Stimulated activated CD4-positive, alpha-beta T cell treated with anti-CD3 and anti-CD28 coated beads, TNF-alpha, amount 100 ng/mL, for 4 hours (primary cell): ENCODE measurements around the gene HNRNPF.

Source experiments
- DNase-seq, 3 experiments: peaks; one replicate each; pipeline ENCODE4 v3.0.0-alpha.2; 2020; ENCODE audit warnings: low read depth in 3 of 3

The HNRNPF gene

DNA sequence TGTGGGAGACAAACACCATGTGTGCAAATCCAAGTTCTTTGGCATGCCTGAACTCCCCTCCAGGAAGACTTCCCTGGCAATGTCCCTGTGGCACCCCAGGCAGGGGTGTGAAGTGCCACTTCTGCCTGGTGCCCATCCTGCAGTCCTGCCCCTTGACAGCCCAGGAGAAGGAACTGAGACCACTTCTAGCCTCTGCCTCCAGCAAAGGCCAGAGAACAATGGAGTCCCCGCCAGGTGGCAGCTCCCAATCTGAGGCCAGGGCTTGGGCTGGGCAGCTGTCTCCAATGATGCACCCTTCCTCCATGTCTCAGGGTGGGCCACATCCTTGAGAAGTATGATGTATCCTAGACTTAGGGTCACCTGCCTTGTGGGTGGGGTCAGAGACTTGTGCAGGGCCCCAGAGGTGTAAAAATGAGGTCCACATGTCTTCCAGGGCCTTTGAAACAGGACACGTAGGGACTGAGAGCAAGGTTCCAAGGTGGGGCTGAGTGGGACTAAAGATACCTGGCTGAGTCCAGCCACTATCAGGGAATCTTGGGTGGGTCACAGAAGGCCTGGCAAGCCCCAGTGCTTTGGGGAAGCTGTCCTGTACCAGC, 32.1 kb downstream of the HNRNPF start:
- no peak for DNase-seq

DNA sequence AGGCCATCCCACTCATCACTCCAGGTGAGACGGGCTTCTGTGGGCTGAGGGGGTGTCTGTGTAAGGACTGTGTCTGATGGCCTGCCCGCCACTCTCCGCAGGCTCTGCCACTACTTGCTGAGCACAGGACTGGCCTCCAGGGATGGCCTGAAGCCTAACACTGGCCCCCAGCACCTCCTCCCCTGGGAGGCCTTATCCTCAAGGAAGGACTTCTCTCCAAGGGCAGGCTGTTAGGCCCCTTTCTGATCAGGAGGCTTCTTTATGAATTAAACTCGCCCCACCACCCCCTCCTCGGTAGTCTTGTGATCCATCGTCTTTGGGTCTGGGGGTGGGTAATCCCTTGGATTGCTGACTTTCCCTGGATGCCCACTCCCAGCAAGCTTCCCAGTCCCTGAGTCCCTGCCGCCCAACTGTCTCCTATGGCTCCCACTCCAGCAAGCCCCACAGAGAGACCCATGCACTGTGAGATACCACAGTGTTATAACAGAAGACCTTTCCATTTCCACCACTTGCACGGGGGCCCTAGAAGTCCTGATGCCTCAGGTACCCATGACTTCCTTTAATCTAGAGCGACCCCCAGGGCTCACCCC, 32.8 kb downstream of the HNRNPF start:
- DNase-seq = no peak

DNA sequence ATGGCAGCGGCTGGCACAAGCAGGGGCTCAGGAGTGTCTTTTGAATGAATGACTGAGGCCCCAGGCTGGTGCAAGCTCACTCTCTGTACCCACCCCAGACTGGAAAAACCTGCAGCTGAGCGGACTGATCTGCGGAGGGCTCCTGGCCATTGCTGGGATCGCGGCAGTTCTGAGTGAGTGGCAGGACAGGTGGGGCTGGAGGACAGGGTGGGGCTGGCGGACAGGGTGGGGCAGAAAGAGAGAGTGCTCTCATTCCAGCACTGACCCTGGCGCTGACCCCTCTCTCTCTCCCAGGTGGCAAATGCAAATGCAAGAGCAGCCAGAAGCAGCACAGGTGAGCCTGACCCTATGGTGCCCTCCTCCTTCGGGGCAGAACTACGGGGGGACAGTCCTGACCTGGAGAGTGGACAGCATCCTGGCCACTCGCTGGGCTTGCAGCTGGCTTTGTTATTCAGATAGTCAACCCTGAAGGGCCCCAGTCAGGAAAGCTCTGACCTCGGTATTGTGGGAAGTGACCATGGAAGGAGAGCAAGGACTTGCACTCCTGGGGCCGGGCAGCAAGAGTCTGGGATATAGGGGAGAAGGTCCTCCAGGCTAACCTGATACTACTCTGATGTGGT, 33.5 kb downstream of the HNRNPF start:
- DNase-seq = no peak

DNA sequence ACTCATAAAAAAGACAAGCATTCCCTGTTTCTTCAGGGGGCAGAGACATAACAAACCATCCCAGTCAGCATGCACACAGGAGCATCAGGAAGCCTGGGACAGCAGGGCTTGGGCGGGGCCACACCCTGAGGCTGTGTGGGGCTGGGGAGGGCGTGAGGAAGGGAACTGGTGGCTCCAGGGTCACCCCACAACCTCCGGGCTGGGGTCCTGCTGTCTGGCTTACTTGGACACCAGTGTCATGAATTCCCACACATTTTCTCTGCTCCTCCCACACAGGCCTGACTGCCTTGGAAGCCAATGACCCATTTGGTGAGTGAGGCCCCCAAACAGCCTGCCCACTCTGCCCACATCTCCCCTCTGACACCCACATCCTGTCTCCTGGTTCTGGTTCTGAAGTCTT, 34.8 kb downstream of the HNRNPF start:
- DNase-seq = no peak

DNA sequence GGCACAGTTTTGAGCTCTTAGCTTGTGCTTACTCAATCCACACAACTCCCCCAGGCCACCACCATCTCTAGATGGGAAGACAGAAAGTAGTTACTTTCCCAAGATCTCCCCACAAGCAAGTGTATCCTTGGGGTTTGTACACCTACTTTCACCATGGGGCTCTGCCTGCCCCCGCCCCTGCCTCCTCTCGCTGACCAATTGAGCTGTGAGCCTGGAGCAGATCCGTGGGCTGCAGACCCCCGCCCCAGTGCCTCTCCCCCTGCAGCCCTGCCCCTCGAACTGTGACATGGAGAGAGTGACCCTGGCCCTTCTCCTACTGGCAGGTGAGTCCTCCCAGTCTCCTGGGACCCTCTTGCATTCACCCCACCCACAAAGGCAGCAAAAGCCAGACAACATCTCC, 35.5 kb downstream of the HNRNPF start:
- no peak for DNase-seq

DNA sequence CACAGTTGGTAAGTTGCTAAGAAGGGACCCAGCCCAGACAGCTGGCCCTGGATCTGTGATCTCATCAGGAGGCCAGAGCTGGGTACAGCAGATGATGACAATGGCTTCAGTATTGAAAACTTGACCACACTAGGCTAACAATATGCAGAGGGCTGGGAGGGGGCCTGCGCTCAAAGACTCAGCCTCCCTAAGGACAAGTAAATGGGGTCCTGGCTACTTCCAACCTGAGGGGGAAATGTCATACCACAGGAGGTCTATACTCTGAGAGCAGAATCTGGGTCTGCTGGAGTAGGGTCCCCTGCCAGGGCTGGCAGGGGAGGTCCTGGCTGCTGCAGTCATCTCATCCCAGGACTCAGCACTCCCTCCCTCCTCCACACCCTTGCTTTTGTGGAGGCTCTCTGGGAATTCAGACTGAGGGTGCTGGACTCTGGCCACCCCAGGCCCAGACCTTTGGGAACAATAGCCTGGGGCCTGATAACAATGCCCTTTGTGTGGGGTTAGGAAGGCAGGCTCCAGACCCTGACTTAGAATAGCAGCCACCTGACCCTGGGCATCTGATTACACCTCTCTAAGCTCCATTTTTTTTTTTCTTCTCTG, 36.1 kb downstream of the HNRNPF start:
- no peak for DNase-seq

DNA sequence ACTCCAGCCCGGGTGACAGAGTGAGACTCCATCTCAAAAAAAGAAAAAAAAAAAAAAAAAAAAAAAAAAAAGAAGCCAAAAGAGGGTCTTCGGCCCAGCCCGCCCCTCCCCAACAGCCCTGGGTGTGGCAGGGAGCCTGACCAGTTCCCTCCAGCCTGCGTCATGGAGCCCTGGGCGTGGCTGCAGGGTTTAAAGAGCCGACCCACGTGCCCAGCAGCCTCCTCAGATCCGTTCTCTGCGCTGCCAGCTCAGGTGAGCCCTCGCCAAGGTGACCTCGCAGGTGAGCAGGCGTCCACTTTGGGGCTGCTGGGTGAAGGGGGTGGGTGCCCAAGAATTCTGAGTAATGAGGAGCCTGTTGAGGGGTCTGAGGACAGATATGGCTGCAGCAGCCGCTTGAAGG, 37.6 kb downstream of the HNRNPF start, which contains the start of gene FXYD4:
FXYD4 (plus strand) TSS at position 219 of the 400 bp plus-strand sequence. CDS start 2,111 bp downstream, outside the sequence.
- DNase-seq = no peak

DNA sequence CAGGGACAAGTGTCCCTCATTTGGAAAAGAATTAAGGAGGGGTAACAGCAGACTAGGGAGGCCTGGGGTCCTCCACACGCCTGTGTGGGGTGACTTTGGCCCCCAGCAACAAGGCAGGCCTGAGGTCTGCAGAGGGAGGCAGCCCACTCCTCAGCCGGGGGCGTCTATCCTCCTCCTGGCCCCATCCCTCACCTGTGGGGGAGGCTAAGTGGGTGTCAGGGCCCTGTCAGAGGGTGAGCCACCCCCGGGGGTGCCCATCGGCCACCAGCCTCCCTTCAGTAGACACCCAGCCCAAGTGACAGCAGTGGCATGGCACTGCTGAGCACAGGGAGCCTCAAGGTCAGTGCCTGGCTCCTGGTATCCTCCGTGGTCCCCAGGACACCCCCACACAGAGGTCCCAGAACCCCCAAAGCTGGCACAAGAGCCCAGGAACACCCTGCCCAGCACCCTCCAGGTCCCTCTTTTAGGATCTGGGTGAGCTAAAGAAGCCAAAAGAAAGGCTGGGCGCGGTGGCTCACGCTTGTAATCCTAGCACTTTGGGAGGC, 38.2 kb downstream of the HNRNPF start:
- DNase-seq = no peak

DNA sequence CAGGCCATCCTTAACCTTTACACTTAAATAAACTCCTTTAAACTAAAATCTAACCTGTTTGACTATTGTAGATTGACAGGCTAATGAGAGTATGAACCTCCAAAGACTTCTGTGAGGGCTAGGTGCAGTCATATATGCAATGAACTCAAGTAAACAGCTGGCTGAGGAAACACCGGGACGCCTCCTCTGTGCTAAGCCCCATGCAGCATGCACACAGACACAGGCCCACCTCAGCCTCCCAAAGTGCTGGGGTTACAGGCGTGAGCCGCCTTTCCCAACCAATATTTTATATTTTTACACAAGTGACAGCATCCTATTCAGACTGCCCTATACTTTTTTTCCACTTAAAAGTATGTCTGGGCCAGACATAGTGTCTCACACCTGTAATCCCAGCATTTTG, 39.1 kb downstream of the HNRNPF start:
- DNase-seq = no peak

DNA sequence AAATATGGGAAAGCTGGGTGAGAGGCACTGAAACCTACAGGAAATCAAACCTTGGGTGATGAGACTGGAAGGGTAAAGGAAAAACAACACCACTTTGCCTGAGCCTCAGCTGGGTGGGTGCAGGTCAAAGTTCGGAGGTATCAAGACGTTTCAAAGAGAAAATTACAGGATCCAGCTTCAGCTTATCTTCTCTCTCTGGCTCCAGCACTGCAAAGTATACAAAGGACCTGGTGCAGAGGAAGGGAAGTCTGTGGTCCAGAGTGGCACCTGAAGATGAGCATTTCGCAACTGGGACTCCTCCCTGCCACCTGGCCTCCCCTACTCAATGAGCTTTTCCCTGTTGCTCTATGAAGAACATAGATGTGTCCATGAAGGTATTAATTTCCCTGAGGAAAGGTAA, 44.0 kb downstream of the HNRNPF start:
- no peak for DNase-seq

DNA sequence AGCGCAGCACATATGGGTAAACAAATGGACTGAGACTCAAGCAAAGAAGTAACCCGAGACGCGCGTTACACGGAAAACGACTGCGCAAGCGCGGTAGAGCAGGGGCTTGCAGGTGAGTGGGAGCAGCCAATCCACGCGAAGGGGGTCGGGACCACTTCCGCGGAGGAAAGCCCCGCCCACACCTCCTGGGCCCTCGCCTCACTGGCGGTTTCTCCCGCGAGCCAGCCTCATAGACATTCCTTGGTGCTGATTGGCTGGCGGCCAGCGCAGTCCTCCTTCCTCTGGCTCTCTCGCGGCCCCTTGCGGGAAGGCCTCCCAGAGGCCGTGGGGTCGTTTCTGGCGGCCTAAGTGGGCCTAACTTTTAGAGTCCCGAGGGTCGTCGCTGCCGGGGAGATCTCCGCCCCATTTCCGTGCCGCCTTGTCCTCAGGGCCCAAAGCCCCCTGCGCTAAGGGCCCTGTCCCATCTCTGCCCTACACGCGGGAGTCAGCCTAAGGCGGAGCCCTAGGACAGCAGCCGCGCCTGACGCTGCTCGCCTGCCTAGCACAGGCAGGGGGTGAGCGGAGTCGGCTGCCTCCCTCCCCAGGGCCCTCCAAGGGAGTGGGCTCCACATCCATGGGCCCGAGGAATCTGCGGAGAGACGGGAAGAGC, 46.7 kb downstream of the HNRNPF start:
- DNase-seq = peak; percentile 94 to 98 (median 94)

DNA sequence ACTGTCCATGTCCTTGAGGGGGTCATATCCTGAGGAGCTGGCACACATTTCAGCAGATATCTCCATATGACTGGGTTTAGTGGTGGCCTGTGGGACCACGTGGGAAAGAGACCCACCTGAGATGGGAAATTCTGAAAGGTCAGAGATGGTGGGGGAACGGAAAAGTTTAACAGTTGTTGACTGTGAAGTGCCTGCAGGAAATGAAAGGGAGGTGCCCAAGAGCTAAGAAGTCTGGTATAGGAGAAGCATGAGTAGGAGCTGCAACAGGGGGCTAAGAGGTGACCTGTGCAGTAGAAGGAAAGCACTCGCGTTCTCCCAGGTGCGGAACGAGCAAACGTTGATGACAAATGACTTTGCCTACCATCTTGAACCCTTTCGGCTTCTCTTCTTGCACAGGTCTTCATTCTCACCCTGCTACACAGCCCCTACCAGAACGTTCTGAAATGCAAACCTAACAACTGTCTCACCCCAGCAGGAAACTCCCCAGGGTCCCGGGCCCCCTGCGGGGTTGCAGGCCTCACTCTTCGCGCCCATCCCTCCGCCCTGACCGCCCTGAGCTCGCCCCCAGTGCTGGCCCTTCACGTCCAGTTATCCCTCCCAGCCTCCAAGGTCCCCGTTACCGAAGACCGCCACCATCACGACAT, 47.3 kb downstream of the HNRNPF start:
- DNase-seq = no peak

DNA sequence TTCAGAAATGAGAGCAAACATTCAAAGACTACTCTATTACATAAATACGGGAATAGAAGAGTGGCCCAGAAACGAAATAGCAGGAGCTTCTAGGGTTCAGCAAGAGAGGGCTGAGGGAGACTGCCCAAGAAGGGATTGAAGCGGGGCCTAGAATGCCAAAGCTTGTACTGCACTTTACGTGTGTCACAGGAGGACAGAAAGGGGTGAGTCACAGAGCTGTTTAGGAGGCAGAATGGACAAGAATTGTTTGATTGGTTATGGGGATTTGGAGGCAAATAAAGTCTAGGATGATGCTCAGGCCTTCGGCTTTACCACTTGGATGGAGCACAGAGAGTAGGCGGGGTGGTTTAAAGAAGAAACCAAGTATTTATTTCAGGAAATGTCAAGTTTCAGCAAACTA, 48.9 kb downstream of the HNRNPF start:
- DNase-seq = no peak

DNA sequence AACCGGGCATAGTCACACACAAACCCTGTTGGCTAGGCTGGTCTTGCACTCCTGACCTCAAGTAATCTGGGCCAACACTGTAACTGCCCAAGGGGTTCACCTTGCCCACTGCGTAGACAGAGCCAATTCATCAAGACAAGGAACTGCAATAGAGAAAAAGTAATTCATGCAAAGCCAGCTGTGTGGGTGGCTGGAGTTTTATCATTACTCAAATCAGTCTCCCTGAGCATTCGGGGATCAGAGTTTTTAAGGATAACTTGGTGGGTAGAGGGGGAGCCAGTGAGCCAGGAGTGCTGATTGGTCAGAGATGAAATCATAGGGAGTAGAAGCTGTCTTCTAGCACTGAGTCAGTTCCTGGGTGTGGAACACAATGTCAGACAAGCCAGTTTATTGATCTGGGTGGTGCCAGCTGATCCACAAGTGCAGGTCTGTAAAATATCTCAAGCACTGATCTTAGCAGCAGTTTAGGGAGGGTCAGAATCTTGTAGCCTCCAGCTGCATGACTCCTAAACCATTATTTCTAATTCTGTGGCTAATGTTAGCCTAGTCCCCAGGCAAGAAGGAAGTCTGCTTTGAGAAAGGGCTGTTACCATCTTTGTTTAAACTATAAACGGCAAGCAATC, 53.1 kb downstream of the HNRNPF start:
- DNase-seq = no peak

DNA sequence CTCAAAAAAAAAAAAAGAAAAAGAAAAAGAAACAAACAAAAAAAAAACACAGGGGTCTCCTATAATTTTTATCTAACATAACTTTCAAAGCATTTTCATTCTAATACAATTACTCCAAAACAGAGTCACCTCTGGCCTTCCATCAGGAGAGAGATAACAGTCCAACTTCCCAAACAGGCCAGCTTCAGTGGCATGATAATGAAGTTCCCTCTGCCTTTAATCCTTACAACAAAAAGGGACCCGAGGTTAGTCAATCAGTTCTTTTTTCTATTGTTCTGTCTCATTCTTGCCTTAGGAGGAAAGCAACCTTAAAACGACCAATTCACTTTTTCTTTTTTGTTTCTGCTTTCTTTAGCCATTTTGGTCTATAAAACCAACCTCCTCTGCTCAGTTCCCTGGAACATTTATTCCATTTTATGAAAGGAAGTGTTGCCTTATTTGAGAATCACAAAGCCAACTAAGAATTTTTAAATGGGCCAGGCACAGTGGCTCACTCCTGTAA, 54.1 kb downstream of the HNRNPF start:
- no peak for DNase-seq

DNA sequence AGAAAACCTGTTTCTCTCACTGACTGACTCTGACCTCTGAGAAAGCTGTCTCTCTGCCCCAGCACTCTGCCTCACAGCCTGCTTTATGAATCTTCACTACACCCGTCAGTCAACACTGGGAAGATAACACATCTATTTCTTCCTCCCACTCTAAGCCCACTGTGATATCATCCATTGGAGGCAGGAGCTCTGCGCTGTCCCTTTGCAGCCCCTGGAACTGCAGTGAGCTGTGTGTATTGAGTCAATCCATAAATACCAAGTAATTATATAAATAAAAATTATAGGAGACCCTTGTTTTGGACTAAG, 54.7 kb downstream of the HNRNPF start:
- no peak for DNase-seq

DNA sequence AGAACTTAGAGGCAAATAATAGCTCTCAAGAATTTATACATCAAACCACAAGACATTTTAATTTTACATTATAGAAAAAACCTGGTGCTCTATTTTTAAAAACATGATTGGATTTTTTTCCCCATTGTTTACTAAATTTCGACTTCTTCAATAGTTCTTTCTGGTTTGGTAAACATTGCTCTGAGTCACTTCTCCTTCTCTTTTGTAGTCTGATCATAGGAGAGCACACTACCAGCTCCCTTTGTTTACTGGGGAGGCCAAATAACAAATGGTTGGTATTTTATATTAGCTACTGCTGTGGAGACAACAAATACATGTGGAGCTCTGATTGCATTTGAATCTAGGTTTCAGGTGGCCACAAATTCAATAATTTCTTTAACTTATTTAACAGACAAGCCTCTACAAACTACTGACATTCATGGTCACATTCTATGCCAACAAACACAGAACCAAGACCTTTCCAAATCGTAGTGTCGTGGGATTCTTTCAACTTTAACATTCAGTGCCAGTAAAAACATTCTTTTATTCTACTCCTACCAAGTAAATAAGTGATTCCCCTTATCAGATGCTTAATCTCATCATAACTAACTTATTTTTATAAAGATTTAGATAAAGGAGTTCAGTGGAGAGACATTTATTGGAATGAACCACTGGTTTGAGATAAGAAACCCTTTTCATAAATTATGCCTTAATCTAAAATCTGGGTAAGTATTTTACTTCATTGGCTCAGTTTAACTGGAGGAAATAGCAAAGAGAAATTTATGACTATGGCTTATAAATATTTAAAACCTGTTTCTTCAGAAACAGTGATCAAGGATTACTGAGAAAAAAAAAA, 55.3 kb downstream of the HNRNPF start:
- no peak for DNase-seq

DNA sequence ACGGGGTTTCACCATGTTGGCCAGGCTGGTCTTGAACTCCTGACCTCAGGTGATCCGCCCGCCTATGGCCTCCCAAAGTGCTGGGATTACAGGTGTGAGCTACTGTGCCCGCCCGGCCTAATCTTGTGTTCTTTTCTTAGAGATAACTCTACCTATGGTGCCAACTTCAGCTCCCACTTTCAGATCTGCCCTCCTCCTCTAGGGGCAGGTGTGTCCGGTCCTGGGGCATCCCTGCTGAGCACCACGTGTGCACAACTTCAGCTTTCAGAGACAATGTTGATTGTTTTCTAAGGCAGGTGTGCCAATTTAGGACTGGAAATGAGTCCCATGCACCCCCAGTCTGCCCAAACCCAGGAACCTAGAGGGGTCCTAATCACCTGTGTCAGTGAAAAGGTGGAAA, 56.0 kb downstream of the HNRNPF start:
- DNase-seq = no peak

DNA sequence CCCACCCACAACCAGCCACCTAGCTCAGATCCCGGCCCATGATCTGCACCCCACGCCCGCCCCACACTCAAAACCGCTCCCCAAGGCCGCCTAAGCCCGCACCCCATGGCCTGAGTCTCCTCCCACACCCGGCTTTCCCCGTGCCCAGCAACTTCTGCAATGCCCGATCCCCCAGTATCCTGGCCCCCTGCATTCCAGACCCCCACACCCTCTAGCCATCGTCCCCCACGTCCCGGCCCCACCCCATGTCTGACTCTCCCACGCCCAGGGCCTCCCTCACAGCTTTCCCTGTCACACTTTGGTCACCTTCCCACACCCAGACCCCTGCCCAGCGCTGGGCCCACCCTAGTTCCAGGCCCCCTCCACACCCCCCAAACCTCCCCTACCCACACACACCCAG, 57.7 kb downstream of the HNRNPF start:
- no peak for DNase-seq

DNA sequence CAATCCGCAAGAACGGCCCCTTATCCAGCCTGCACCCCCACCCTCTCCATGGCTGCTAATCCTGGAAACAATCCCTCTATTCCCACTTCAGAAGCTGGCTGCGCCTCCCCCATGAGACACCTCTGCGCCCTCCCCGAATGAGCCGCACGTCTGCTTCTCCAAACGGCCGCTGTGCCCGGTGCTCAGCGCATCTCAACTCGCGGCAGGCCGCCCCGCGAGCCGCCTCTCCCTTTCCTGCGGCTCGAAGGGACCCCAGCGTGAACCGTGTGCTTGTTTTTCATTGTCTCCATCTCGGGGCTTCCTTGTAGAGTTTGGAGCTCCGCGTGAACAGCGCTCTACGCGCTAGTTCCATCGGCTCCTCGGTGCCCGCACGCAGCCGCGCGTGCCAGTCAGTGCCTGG, 58.3 kb downstream of the HNRNPF start:
- no peak for DNase-seq
